ENCODE data around the gene SRR.

SRR gene

GRCh38 chr17:2368359-2368758 is 64.6 kb downstream of the SRR start:
- in situ Hi-C loops (cut with HindIII; ENCODE audit: low sequenced_read_pairs): no loop called here
- no peak overlapping the region for H3K4me3 ChIP-seq (ENCODE audit: low read depth, low read length)
- DNase-seq (ENCODE audit: low read depth, low spot score): no peak
- TF ChIP-seq CTCF (IDR thresholded peaks at IDR 0.05; ENCODE audit: low read depth, low read length): no peak

GRCh38 chr17:2369039-2369438 is 65.3 kb downstream of the SRR start:
- DNase-seq (ENCODE audit: low read depth, low spot score): no peak
- no peak for TF ChIP-seq CTCF (IDR thresholded peaks at IDR 0.05; ENCODE audit: low read depth, low read length)
- H3K4me3 ChIP-seq (ENCODE audit: low read depth, low read length): no peak overlapping the region
- in situ Hi-C loops (cut with HindIII; ENCODE audit: low sequenced_read_pairs): no loop called here

GRCh38 chr17:2369551-2370210 is 65.9 kb downstream of the SRR start:
- in situ Hi-C loops (cut with HindIII; ENCODE audit: low sequenced_read_pairs): no loop called here
- peak; percentile 16 for TF ChIP-seq CTCF (IDR thresholded peaks at IDR 0.05; ENCODE audit: low read depth, low read length)
- H3K4me3 ChIP-seq (ENCODE audit: low read depth, low read length): no peak overlapping the region
- DNase-seq (ENCODE audit: low read depth, low spot score): no peak

GRCh38 chr17:2370211-2370589 is 66.5 kb downstream of the SRR start:
- no peak for TF ChIP-seq CTCF (IDR thresholded peaks at IDR 0.05; ENCODE audit: low read depth, low read length)
- DNase-seq (ENCODE audit: low read depth, low spot score): no peak
- no peak overlapping the region for H3K4me3 ChIP-seq (ENCODE audit: low read depth, low read length)
- in situ Hi-C loops (cut with HindIII; ENCODE audit: low sequenced_read_pairs): no loop called here

GRCh38 chr17:2371183-2372130 is 67.7 kb downstream of the SRR start:
- no peak for TF ChIP-seq CTCF (IDR thresholded peaks at IDR 0.05; ENCODE audit: low read depth, low read length)
- DNase-seq (ENCODE audit: low read depth, low spot score): no peak
- H3K4me3 ChIP-seq (ENCODE audit: low read depth, low read length): no peak overlapping the region
- in situ Hi-C loops (cut with HindIII; ENCODE audit: low sequenced_read_pairs): no loop called here

GRCh38 chr17:2372180-2372579 is 68.4 kb downstream of the SRR start:
- in situ Hi-C loops (cut with HindIII; ENCODE audit: low sequenced_read_pairs): no loop called here
- H3K4me3 ChIP-seq (ENCODE audit: low read depth, low read length): no peak overlapping the region
- TF ChIP-seq CTCF (IDR thresholded peaks at IDR 0.05; ENCODE audit: low read depth, low read length): no peak
- DNase-seq (ENCODE audit: low read depth, low spot score): no peak

All from astrocyte of the spinal cord (primary cell).